ENCODE data around the gene COL23A1. TPM values are rescaled to one million over a fixed set of nuclear protein-coding genes. Genes with fewer than 3 reads are reported as not detected.

Gene COL23A1
- total RNA-seq, 4 donors from 2014 or later = 0.44 to 0.65 (median 0.57) TPM; not detected in 1

GRCh38 chr5:178312880-178313282 lies 277.3 kb downstream of the COL23A1 start:
- TF ChIP-seq CTCF (IDR thresholded peaks at IDR 0.05; ENCODE audit: low read depth) = no peak

- TF ChIP-seq CTCF (IDR thresholded peaks at IDR 0.05; ENCODE audit: low read depth) = no peak
Observed at GRCh38 chr5:178310130-178310865, 279.9 kb downstream of the COL23A1 start.

- TF ChIP-seq CTCF (IDR thresholded peaks at IDR 0.05; ENCODE audit: low read depth) = no peak
Observed at GRCh38 chr5:178309271-178310013, 280.8 kb downstream of the COL23A1 start.

GRCh38 chr5:178308541-178309092 lies 281.6 kb downstream of the COL23A1 start:
- no peak for TF ChIP-seq CTCF (IDR thresholded peaks at IDR 0.05; ENCODE audit: low read depth)

GRCh38 chr5:178307267-178308045 lies 282.7 kb downstream of the COL23A1 start:
- no peak for TF ChIP-seq CTCF (IDR thresholded peaks at IDR 0.05; ENCODE audit: low read depth)

GRCh38 chr5:178306430-178307225 lies 283.6 kb downstream of the COL23A1 start:
- TF ChIP-seq CTCF (IDR thresholded peaks at IDR 0.05; ENCODE audit: low read depth) = no peak
